Endothelial cell of umbilical vein (primary cell): ENCODE measurements around the gene FAM222A. TPM values are rescaled to one million over a fixed set of nuclear protein-coding genes. Genes with fewer than 3 reads are reported as not detected.

Experiments
- BruUV-seq: library from RNA; stranded (reverse); fragments of 400-500 nt; replicated peaks from 2 replicates; lab custom pipeline; 2021; lab: Mats Ljungman, UMichigan
- CTCF ChIA-PET: fragments of 300-600, 350-600 bp; sonication (Branson Sonifier 250); formaldehyde crosslinking; loops from one replicate; lab custom pipeline; 2021; ENCODE audit warnings: antibody characterized with exemption, inconsistent platforms; lab: Charles Lee
- POLR2A ChIA-PET: fragments of 300-600, 350-600 bp; sonication (Branson Sonifier 250); formaldehyde crosslinking; loops from one replicate; lab custom pipeline; 2021; ENCODE audit warnings: antibody characterized with exemption, inconsistent platforms; lab: Charles Lee
- DNase-seq: peaks from one replicate; pipeline ENCODE4 v3.0.0-alpha.2; 2011; ENCODE audit warnings: low read depth, low spot score
- FAIRE-seq: peaks from 2 replicates; lab custom pipeline; 2011; peaks lifted over from hg19 to GRCh38; lab: Jason Lieb, UNC
- H2AFZ ChIP-seq: 2 replicates; pipeline ENCODE4 v1.6.0; 2012; ENCODE audit warnings: low read depth, low read length, control low read depth, inconsistent platforms
- H3K27ac ChIP-seq: 2 replicates; pipeline ENCODE4 v1.5.1; 2011; ENCODE audit warnings: low read depth, mild to moderate bottlenecking, control low read depth, low read length, moderate library complexity; ENCODE audit not compliant: insufficient read depth
- H3K27me3 ChIP-seq, 2 experiments: 2 replicates each; pipeline versions ENCODE4 v1.6.0 to v1.6.1; 2011; ENCODE audit warnings: low read length in 2 of 2, mixed read lengths in 1 of 2; ENCODE audit not compliant: control insufficient read depth in 2 of 2, insufficient read depth in 2 of 2
- H3K36me3 ChIP-seq, 2 experiments: 2 replicates in 1 of 2; 3 replicates in 1 of 2; pipeline ENCODE4 v1.5.1; 2011; ENCODE audit warnings: low read length in 2 of 2, mild to moderate bottlenecking in 1 of 2, moderate library complexity in 1 of 2; ENCODE audit not compliant: control insufficient read depth in 2 of 2, insufficient read depth in 2 of 2; ENCODE audit errors: extremely low read depth in 1 of 2
- H3K4me1 ChIP-seq: 3 replicates; pipeline ENCODE4 v1.5.1; 2011; ENCODE audit warnings: mild to moderate bottlenecking, low read length; ENCODE audit not compliant: control insufficient read depth, insufficient read depth; ENCODE audit errors: extremely low read depth
- H3K4me2 ChIP-seq: 2 replicates; pipeline ENCODE4 v1.6.1; 2011; ENCODE audit warnings: low read length, control low read depth, mixed read lengths; ENCODE audit not compliant: insufficient read depth
- H3K4me3 ChIP-seq, 3 experiments: fragments of 200-600 bp in 1 of 3; sonication (generic), shearing (Covaris generic) in 1 of 3; replicated peaks in 1 of 3; 2 replicates each; pipeline ENCODE4 v1.5.1; 2011 to 2016; ENCODE audit warnings: control low read depth in 3 of 3, low read length in 3 of 3, mild to moderate bottlenecking in 2 of 3, inconsistent platforms in 1 of 3, low read depth in 1 of 3, moderate library complexity in 1 of 3; ENCODE audit not compliant: insufficient read depth in 1 of 3
- H3K79me2 ChIP-seq: 2 replicates; pipeline ENCODE4 v1.6.0; 2012; ENCODE audit warnings: low read length, inconsistent platforms; ENCODE audit not compliant: control insufficient read depth, insufficient read depth
- H3K9ac ChIP-seq: replicated peaks from 2 replicates; pipeline ENCODE3; 2011; ENCODE audit warnings: low read length, control low read depth; ENCODE audit not compliant: insufficient read depth; ENCODE audit errors: extremely low read depth
- H3K9me1 ChIP-seq: replicated peaks from 3 replicates; pipeline ENCODE4 v1.6.0; 2011; ENCODE audit warnings: mild to moderate bottlenecking, low read length; ENCODE audit not compliant: control insufficient read depth, insufficient read depth; ENCODE audit errors: extremely low read depth
- H3K9me3 ChIP-seq: replicated peaks from 2 replicates; pipeline ENCODE4 v1.5.1; 2012; ENCODE audit warnings: low read length, inconsistent platforms; ENCODE audit not compliant: control insufficient read depth, insufficient read depth
- H4K20me1 ChIP-seq: replicated peaks from 2 replicates; pipeline ENCODE3; 2011; ENCODE audit warnings: mild to moderate bottlenecking, low read length; ENCODE audit not compliant: control insufficient read depth, insufficient read depth; ENCODE audit errors: extremely low read depth
- CTCF ChIP-seq, 2 donors: IDR thresholded peaks; 1 replicate in 1 of 2; 2 replicates in 1 of 2; pipeline ENCODE4 v1.5.1; 2011; ENCODE audit warnings: low read length in 2 of 2, mild to moderate bottlenecking in 2 of 2, moderate library complexity in 2 of 2, control low read depth in 1 of 2, inconsistent platforms in 1 of 2, low read depth in 1 of 2; ENCODE audit not compliant: insufficient read depth in 1 of 2; ENCODE audit errors: extremely low read depth in 1 of 2
- EZH2 ChIP-seq: IDR thresholded peaks from 2 replicates; pipeline ENCODE4 v1.6.1; 2012; ENCODE audit warnings: borderline replicate concordance, low read depth, mild to moderate bottlenecking, moderate library complexity, low read length, inconsistent platforms; ENCODE audit not compliant: severe bottlenecking
- FOS ChIP-seq: IDR thresholded peaks from 2 replicates; pipeline ENCODE4 v1.6.1; 2011; ENCODE audit warnings: mild to moderate bottlenecking, low read length, moderate library complexity, borderline replicate concordance; ENCODE audit not compliant: insufficient read depth
- GATA2 ChIP-seq: IDR thresholded peaks from 2 replicates; pipeline ENCODE4 v1.7.0; 2011; ENCODE audit warnings: low read depth, mild to moderate bottlenecking, moderate library complexity, mixed read lengths, low read length; ENCODE audit not compliant: insufficient read length, insufficient read depth
- JUN ChIP-seq: IDR thresholded peaks from 2 replicates; pipeline ENCODE4 v1.6.1; 2011; ENCODE audit warnings: borderline replicate concordance, low read depth; ENCODE audit not compliant: insufficient read length, insufficient read depth
- MAX ChIP-seq: IDR thresholded peaks from 2 replicates; pipeline ENCODE4 v1.6.1; 2011; ENCODE audit not compliant: insufficient read depth, insufficient read length
- MYC ChIP-seq: IDR thresholded peaks from one replicate; pipeline ENCODE4 v1.6.1; 2011; ENCODE audit warnings: mild to moderate bottlenecking, low read depth, low read length
- POLR2A ChIP-seq: IDR thresholded peaks from 2 replicates; pipeline ENCODE4 v1.6.1; 2012; ENCODE audit warnings: low read depth, mild to moderate bottlenecking, control low read depth, low read length
- POLR2AphosphoS5 ChIP-seq: IDR thresholded peaks from 2 replicates; pipeline ENCODE4 v1.6.1; 2012; ENCODE audit warnings: low read depth, mild to moderate bottlenecking, control low read depth, low read length, moderate library complexity; ENCODE audit not compliant: insufficient read depth
- dilution Hi-C: fragments of 300-500 bp; cut with MboI; formaldehyde crosslinking; loops from one replicate; pipeline ENCODE4 v1.15.0; 2019; ENCODE audit warnings: low sequenced_read_pairs; ENCODE audit not compliant: extremely low pct_ligation_motif_present
- intact Hi-C: fragments of 100-400 bp; cut with micrococcal nuclease; formaldehyde crosslinking; loops from one replicate; pipeline ENCODE4 v1.10.0; 2022
- polyA plus RNA-seq, 4 experiments: library from polyadenylated mRNA; depleted of rRNA in 3 of 4; stranded (reverse) in 3 of 4; unstranded in 1 of 4; fragments of >200 nt; gene quantifications; 2 replicates each; pipeline versions ENCODE4 v1.2.1 to v1.2.3, GENCODE V29; 2011 to 2012; ENCODE audit warnings: missing spikeins in 1 of 4
- total RNA-seq: library from RNA; stranded (reverse); gene quantifications from 2 replicates; pipeline ENCODE4 v1.2.3, GENCODE V29; 2021

Gene FAM222A
- total and polyA plus RNA-seq, 2 donors (not counting 3 experiments of a cell fraction or from before 2014, with no cell fraction given) = 0.62 to 1.7 TPM

- no TSS peak for BruUV-seq
- Histone ChIP-seq H3K36me3 (peaks cover 0 to 5% of the 10 kb centered on the region in 2 experiments), H4K20me1 (no peaks in the 10 kb centered on the region), H3K9me3 (no peaks in the 10 kb centered on the region), H2AFZ (no peak overlapping the region), H3K27me3 (no peaks in the 10 kb centered on the region), H3K4me1 (no peaks in the 10 kb centered on the region), H3K9me1 (no peaks in the 10 kb centered on the region), H3K9ac (no peak overlapping the region), H3K4me2 (no peak overlapping the region), H3K27ac (no peak overlapping the region), H3K4me3 (no peak overlapping the region), H3K79me2 (no peaks in the 10 kb centered on the region)
- TF ChIP-seq EZH2 = no peak
- TF ChIP-seq POLR2AphosphoS5 = no peak
- no peak for TF ChIP-seq POLR2A
- no peak for TF ChIP-seq MYC
- TF ChIP-seq CTCF (IDR thresholded peaks at IDR 0.05; ENCODE audit: extremely low read depth in 1 of 2, insufficient read depth in 1 of 2, low read depth in 1 of 2, low read length in 2 of 2) = no peak
- TF ChIP-seq JUN = no peak
- TF ChIP-seq MAX = no peak
- TF ChIP-seq FOS = no peak
- TF ChIP-seq GATA2 = no peak
- POLR2A ChIA-PET = interaction anchor here (0.6 kb wide), 1 partner anchor 55 kb away, joined by 8 read pairs; no protein-coding TSS in a partner anchor
- dilution Hi-C loops (no loop called here), intact Hi-C loops (loop anchor here (5.0 kb wide), 1 partner anchor 62 kb away; no protein-coding TSS in a partner anchor)
- DNase-seq (no peak), FAIRE-seq (no peak)
- CTCF ChIA-PET = interaction anchor here (0.6 to 1.1 kb wide), 3 partner anchors 260 to 351 kb away, joined by 3 read pairs; no protein-coding TSS in a partner anchor
Observed at GRCh38 chr12:109779382-109779781, 65.8 kb downstream of the FAM222A start.
